ENCODE results near the gene TMEM63A.
A peak's percentile ranks its signal among the peaks of the same experiment; 100 is the strongest.
"Not testable (repeated sequence)": the region's sequence is repeated elsewhere in the genome, so short reads cannot be mapped to it uniquely, and the experiment has no call there.

TMEM63A gene

DNA sequence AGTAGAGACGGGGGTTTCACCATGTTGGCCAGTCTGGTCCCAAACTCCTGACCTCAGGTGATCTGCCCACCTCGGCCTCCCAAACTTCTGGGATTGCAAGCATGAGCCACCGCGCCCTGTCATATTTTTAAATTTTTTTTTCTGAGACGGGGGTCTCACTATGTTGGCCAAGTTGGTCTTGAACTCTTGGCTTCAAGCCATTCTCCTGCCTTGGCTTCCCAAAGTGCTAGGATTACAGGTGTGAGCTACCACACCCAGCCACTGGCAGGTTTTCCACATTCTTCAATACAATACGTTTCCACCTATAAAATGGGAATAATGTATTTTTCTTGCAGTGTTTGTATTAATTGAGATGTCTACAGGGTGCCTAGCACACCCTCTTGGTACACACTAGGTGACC lies 10.1 kb upstream of the TMEM63A start:
- Mint-ChIP-seq H3K27me3 (no peaks in the 10 kb centered on the region), H3K36me3 (no peaks in the 10 kb centered on the region), H3K9me3 (no peaks in the 10 kb centered on the region), H3K27ac (no peak overlapping the region), H3K4me3 (no peak overlapping the region), H3K4me1 (peaks cover 54% of the 10 kb centered on the region)

DNA sequence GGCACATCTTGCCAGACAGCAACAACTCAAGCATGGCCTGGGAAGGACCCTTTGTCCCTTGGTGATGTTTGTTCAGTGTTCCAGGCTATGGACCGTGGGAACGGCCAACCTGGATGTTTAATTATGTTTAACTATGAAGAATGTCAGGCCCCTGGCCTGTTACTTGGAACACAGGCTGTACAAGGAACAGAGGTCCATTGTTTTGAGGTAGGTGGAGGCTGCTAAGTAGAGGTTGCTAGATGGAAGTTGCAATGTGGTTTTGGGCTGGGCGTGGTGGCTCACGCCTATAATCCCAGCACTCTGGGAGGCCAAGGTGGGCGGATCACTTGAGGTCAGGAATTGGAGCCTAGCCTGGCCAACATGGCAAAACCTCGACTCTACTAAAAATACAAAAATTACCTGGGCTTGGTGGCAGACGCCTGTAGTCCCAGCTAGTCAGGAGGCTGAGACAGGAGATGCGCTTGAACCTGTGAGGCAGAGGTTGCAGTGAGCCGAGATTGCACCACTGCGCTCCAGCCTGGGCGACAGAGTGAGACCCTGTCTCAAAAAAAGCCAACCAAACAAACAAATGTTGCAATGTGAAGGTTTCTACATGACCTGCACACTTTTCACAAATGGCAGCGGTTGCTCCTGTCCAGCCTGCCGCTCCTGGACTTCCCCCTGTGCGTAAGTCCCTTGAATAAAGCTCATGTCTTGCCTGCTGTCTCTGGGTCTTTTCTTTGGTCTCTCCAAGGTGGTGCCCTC lies 9.2 kb upstream of the TMEM63A start:
- Mint-ChIP-seq H3K27me3 (no peaks in the 10 kb centered on the region), H3K9me3 (no peaks in the 10 kb centered on the region), H3K4me3 (no peak overlapping the region), H3K27ac (no peak overlapping the region), H3K36me3 (no peaks in the 10 kb centered on the region), H3K4me1 (peaks cover 45% of the 10 kb centered on the region)

DNA sequence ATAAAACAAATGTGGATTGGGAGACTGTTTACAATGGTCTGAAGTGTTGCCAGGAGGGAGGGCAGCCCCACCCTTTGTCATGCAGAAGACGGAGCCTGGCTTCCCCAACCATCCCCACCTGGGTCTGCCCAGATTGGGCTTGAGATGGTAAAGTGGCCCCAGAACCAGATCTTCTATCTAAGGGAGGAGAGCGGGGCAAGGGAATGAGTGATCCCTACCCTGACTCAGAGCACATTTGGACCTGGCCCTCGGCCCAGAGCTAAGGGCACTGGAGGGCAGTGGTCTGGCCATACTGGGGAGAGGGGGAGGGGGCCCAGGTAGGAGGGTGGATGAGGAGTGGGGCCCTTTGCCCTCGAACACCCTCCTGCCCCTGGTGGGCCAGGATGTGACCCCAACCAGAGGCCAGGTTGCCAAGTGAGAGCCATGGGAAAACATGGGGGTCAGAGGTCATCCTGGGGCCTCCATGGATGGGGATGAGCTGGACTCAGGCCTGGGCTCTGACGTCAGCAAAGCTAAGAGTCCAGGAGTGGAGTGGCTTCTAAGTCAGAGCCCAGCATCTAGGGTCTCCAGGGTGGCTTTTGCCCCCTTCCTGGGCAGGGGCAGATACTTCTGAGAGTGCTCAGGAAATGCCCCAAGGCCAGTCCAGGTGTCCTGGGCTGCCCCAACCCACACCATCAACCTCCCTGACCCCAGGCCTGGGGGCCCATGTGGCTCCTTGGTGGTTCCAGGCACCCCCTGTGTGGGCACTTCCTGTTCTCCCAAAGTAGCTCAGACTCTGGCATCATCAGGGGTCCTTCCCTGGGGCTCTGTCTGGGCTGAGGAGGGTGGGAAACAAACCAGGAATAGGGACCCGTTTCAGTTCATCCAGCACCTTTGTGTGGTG lies 8.4 kb upstream of the TMEM63A start:
- no peaks in the 10 kb centered on the region for H3K36me3 Mint-ChIP-seq
- H3K27ac Mint-ChIP-seq: no peak overlapping the region
- H3K4me1 Mint-ChIP-seq: peaks cover 38% of the 10 kb centered on the region
- H3K9me3 Mint-ChIP-seq: no peaks in the 10 kb centered on the region
- H3K27me3 Mint-ChIP-seq: no peaks in the 10 kb centered on the region
- H3K4me3 Mint-ChIP-seq: no peak overlapping the region

GRCh38 chr1:225889743-225890142 lies 7.6 kb upstream of the TMEM63A start:
- Mint-ChIP-seq H3K4me1 (peaks cover 37% of the 10 kb centered on the region), H3K9me3 (no peaks in the 10 kb centered on the region), H3K36me3 (no peaks in the 10 kb centered on the region), H3K27ac (no peak overlapping the region), H3K27me3 (no peaks in the 10 kb centered on the region), H3K4me3 (no peak overlapping the region)

DNA sequence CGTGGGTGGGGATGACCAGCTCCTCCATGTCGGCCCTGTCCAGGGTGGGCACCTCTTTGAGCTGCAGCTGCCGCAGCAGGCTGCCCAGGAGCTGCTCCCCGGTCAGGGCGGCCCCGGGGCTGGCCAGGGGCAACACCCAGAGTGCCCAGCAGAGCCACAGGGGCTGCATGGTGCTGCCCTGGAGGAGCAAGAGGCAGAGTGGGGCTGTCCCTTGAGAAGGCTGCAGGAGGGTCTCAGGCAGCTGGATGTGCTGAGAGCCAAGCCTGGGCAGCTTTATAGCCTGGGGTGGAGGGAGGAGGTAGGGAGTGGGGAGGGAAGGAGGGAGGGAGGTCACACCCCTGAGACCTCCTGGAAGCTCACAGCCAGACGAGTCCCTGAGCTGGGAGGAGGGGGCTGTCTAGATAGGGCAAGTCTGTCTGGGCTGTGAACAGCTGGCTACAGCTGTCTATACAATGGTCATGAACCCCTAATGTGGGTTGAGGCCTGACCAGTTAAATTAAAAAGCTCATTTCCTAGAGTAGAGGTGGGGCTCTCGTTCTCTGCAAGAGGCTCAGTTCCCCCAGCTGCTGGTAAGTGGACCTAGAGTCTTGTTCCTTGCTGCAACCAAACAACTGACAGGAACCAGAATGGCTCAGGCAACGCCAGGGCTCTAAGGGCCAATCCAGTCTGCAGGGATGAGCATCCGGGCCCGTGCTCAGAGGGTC lies 6.9 kb upstream of the TMEM63A start, which contains the start of gene LEFTY1:
TSS of gene LEFTY1 (minus strand) at position 249 of the 704 bp plus-strand sequence. CDS start at position 169, 80 bp downstream.
- Mint-ChIP-seq H3K36me3 (no peaks in the 10 kb centered on the region), H3K4me1 (peaks cover 31% of the 10 kb centered on the region), H3K4me3 (no peak within 1 kb of the TSS), H3K27ac (no peak within 1 kb of the TSS), H3K27me3 (no peaks in the 10 kb centered on the region), H3K9me3 (no peaks in the 10 kb centered on the region)

GRCh38 chr1:225888289-225888897 lies 6.2 kb upstream of the TMEM63A start:
- Mint-ChIP-seq H3K9me3 (no peaks in the 10 kb centered on the region), H3K36me3 (no peaks in the 10 kb centered on the region), H3K27me3 (no peaks in the 10 kb centered on the region), H3K27ac (no peak overlapping the region), H3K4me1 (peaks cover 33% of the 10 kb centered on the region), H3K4me3 (no peak overlapping the region)

DNA sequence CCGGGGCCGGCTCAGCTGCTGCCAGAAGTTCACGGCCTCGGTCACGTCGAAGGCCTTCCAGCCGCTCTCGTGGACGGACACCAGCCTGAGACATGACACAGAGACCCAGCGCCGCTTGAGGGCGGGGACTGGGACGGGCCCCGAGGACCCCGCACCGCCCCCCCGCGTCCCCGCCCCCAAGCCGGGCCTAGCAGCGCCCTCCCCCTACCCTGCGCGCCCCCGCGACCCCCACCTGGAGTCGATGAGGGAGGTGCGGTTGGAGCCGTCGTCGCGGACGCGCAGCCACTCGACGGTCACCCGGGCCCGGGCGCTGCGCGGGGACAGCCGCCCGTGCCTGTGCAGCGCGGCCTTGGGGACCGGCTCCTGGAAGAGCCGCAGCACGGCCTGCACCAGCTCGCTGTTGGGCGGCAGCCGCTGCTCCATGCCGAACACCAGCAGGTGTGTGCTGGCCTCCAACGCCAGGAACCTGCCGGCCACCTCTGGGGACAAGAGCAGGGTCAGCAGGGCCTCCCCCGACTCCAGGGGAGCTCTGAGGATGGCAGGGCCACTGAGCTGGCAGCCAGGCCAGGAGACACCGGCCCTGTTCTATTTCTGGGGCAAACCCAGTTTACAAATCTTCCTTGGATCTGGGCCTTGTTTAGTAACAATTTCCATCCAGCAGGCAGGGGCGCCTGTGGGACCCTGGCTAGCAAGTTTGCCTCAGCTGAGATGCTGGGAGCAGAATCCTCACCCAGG lies 5.5 kb upstream of the TMEM63A start:
- not testable (repeated sequence) for H3K9me3 Mint-ChIP-seq, H3K27me3 Mint-ChIP-seq, H3K36me3 Mint-ChIP-seq, H3K4me3 Mint-ChIP-seq, H3K27ac Mint-ChIP-seq
- peaks cover 34% of the 10 kb centered on the region for H3K4me1 Mint-ChIP-seq

DNA sequence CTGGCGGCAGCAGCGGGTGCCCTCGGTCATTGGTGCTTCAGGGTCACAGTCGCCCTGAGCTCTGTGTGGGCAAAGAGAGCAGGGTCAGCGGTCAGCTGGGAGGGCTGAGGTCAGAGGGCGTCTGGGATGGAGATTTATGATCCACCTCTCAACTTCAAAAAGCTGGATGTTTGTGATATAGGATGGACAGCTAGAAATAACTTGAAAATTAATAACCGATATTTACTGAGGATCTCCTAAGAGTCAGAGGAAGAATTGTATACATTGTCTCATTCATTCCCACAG lies 4.8 kb upstream of the TMEM63A start:
- Mint-ChIP-seq H3K9me3 (no peaks in the 10 kb centered on the region), H3K27me3 (no peaks in the 10 kb centered on the region), H3K27ac (no peak overlapping the region), H3K4me1 (peaks cover 32% of the 10 kb centered on the region), H3K4me3 (no peak overlapping the region), H3K36me3 (no peaks in the 10 kb centered on the region)

GRCh38 chr1:225886159-225887029 lies 4.2 kb upstream of the TMEM63A start:
- Mint-ChIP-seq H3K4me3 (no peak overlapping the region), H3K27me3 (no peaks in the 10 kb centered on the region), H3K27ac (peak overlapping the region; percentile 55), H3K4me1 (peaks cover 27% of the 10 kb centered on the region), H3K9me3 (no peaks in the 10 kb centered on the region), H3K36me3 (no peaks in the 10 kb centered on the region)

- Mint-ChIP-seq H3K4me1 (peaks cover 32% of the 10 kb centered on the region), H3K36me3 (no peaks in the 10 kb centered on the region), H3K9me3 (no peaks in the 10 kb centered on the region), H3K27ac (no peak overlapping the region), H3K4me3 (no peak overlapping the region), H3K27me3 (no peaks in the 10 kb centered on the region)
Measured at GRCh38 chr1:225885336-225885735, 3.2 kb upstream of the TMEM63A start.

DNA sequence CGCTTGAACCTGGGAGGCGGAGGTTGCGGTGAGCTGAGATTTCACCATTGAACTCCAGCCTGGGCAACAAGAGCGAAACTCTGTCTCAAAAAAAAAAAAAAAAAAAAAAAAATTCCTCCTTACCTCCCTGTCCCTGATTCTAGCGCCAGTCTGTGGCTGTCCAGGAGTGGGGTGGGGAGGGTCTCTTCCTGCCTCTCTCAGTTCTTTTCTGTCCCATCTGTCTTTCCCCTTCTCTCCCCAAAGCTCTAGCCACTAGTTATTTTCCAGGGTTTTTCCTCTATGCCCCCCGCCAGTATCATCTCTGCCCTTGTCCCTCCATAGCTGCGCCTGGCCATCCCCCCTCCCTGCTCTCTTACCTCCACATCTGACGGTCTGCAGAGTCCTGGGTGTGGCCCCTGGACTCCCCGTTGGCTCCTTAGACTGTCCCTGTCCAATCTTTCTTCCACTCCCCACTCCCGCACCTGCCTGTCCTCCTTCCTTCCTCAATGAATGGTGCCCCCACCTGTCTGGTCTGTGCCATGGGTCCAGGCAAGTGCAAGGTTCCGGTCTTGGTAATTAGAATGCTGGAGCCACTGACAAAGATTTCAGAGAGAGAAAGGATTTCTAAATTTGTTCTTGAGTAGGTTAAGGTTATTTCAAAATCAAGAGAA lies 1.6 kb upstream of the TMEM63A start:
- Mint-ChIP-seq H3K4me1 (peaks cover 42% of the 10 kb centered on the region), H3K27me3 (no peaks in the 10 kb centered on the region), H3K9me3 (no peaks in the 10 kb centered on the region), H3K27ac (peak overlapping the region; percentile 30), H3K4me3 (peak overlapping the region; percentile 87), H3K36me3 (no peaks in the 10 kb centered on the region)

- no peaks in the 10 kb centered on the region for H3K9me3 Mint-ChIP-seq
- H3K27ac Mint-ChIP-seq: peak overlapping the region; percentile 89
- peak overlapping the region; percentile 87 for H3K4me3 Mint-ChIP-seq
- H3K4me1 Mint-ChIP-seq: peaks cover 47% of the 10 kb centered on the region
- no peaks in the 10 kb centered on the region for H3K36me3 Mint-ChIP-seq
- H3K27me3 Mint-ChIP-seq: no peaks in the 10 kb centered on the region
Measured at GRCh38 chr1:225882694-225883615, 775 bp upstream of the TMEM63A start.
